Measurements from ENCODE around the gene AMOTL2.

- no peak for TF ChIP-seq CTCF (IDR thresholded peaks at IDR 0.05)
- no peak for TF ChIP-seq POLR2AphosphoS5 (IDR thresholded peaks at IDR 0.05)
- no peak for TF ChIP-seq POLR2A (IDR thresholded peaks at IDR 0.05)
Measured at GRCh38 chr3:134423153-134423552, 48.9 kb upstream of the AMOTL2 start.
